Body of pancreas (tissue), 4 donors: Measurements from ENCODE around the gene NDUFA11.

Source experiments
- CTCF ChIP-seq, 7 experiments: fragments of 450-650 bp in 4 of 7; fragments of 200-600 bp in 3 of 7; sonication (generic) in 3 of 7; IDR thresholded peaks; one replicate each; pipeline ENCODE4 v1.5.1; 2016 to 2019; ENCODE audit warnings: antibody characterized with exemption in 7 of 7
- POLR2A ChIP-seq, 3 donors: fragments of 450-650 bp; IDR thresholded peaks; one replicate each; pipeline ENCODE4 v1.6.1; 2016; ENCODE audit warnings: antibody characterized with exemption in 3 of 3, mild to moderate bottlenecking in 2 of 3

- TF ChIP-seq CTCF (IDR thresholded peaks at IDR 0.05) (no peak), POLR2A (IDR thresholded peaks at IDR 0.05) (no peak)
Observed at GRCh38 chr19:5941673-5942072, 38.1 kb upstream of the NDUFA11 start.
